Keratinocyte (primary cell): ENCODE results near the gene PADI1.

Experiments
- CTCF ChIP-seq, 3 experiments: IDR thresholded peaks in 1 of 3; conservative IDR thresholded peaks in 1 of 3; optimal IDR thresholded peaks in 1 of 3; 2 replicates in 2 of 3; 3 replicates in 1 of 3; pipeline versions ENCODE3 to v1.5.1; 2011; ENCODE audit warnings: low read length in 3 of 3, mild to moderate bottlenecking in 3 of 3, moderate library complexity in 2 of 3, control low read depth in 1 of 3, inconsistent platforms in 1 of 3; ENCODE audit not compliant: insufficient read depth in 2 of 3; ENCODE audit errors: extremely low read depth in 1 of 3
- EZH2 ChIP-seq: IDR thresholded peaks from one replicate; pipeline ENCODE4 v1.6.1; 2012; ENCODE audit warnings: inconsistent platforms, mild to moderate bottlenecking, low read length, moderate library complexity

- no peak for TF ChIP-seq EZH2
- TF ChIP-seq CTCF (optimal IDR thresholded peaks at IDR 0.05 in 1 of 3, IDR thresholded peaks at IDR 0.05 in 1 of 3, conservative IDR thresholded peaks at IDR 0.05 in 1 of 3; ENCODE audit: extremely low read depth in 1 of 3, insufficient read depth in 2 of 3, low read length in 3 of 3) = no peak
Observed at GRCh38 chr1:17195731-17196130, 9.2 kb upstream of the PADI1 start.
